GM19397 (cell line): ENCODE results near the gene YBX3.

Source experiments
- ATAC-seq: cut with Tn5 transposase; IDR thresholded peaks from one replicate; pipeline ENCODE4 v1.9.1; 2021; ENCODE audit warnings: mild to moderate bottlenecking, moderate library complexity; ENCODE audit not compliant: unreplicated experiment

The YBX3 gene

DNA sequence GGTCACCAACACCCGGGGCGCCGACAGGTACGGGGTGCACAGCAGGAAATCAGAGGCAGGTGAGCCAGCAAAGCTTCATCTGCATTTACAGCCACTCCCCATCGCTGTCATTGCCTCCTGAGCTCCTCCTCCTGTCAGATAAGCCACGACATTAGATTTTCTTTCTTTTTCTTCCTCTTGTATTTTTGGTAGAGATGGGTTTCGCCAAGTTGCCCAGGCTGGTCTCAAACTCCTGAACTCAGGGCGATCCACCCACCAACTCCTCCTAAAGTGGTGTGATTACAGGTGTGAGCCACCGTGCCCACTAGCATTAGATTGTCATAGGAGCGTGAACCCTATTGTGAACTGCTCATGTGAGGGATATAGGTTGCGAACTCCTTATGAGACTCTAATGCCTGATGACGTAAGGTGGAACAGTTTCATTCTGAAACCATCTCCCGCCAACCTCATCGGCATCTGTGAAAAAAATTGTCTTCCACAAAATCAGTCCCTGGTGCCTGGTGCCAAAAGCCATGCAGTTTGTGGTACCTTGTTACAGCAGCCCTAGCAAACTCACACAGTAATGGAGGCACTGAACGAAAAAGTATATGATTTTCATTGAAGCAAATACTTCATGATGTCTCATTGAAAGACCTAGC lies 50.8 kb downstream of the YBX3 start:
- ATAC-seq, result no peak

DNA sequence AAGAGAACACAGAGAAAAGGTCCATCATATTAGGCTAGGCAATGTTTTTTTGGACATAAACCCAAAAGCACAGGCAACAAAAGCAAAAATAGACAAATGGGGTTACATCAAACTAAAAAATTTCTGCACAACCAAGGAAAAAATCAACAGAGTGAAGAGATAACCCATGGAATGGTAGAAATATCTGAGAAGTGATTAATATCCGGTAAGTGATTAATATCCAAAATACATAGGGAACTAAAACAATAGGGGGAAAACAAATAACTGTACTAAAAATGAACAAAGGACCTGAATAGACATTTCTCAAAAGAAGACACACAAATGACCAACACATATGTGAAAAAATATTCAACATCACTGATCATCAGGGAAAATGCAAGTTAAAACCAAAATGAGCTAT lies 53.6 kb downstream of the YBX3 start:
- no peak for ATAC-seq

DNA sequence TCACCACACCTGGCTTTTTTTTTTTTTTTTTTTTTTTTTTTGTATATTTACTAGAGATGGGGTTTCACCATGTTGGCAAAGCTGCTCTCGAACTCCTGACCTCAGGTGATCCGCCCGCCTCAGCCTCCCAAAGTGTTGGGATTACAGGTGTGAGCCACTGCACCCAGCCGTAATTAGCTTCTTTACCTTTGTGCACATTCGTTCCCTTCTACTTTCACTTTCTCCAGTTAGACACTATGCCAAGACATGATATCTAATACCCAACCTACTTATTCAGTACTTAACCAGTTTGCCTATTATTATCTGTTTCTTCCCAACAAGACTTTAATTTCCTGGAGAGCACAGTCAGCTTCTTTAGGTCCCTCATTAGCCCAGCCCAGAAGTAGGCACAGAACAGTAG lies 54.6 kb downstream of the YBX3 start:
- no peak for ATAC-seq

DNA sequence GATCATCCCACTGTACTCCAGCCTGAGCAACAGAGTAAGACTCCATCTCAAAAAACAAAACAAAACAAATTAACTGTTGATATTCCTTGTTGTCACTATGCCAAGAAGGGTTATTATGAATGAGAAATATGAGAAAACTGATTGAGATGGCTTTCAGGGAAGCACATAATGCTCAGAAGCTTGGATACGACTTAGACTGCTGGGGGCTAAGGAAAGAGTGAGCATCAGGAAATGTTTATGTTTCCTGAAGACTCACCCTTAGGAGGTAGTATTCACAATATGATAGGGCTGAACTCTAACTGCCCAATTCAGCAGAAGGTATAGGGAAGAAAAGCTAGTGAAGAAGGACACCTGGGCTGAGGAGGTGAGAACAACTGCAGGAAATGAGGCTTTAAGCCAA lies 55.5 kb downstream of the YBX3 start:
- no peak for ATAC-seq

DNA sequence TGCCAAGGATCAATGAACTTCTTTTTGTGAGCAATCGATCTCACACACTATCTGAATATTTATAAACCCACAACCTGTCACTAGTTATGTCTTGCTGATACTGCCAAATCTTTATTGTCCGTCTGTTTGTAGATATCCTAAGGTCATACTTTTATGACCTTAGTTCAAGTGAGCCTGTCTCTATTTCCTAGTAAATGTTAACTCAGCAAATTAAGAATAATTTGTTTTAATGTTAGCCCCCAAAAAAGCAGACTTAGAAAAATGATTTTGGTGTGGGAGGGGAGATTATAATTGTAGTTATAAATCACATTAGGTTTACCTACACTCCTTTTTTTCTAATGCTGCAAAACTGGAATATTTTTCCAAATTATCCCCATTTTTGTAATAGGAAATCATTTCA lies 58.6 kb downstream of the YBX3 start:
- no peak for ATAC-seq

DNA sequence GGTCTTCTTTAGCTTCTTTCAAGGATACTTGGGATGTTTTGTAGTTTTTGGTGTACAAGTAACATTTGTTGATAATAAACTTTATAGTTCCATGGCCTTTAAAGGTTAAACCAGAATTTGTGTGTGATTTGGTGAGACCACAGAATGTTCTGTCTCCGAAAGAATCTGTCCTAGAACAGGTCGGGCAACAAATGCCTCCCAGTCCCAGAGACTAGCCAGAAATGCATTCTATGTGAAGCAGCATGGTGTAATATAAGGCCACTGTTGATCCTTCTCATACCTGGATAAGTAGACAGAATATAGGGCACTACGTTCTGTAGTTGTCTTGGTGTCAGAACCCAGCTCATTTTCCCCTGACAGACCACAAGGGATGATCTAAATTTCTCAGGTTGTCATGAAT lies 59.3 kb downstream of the YBX3 start:
- ATAC-seq, result no peak

DNA sequence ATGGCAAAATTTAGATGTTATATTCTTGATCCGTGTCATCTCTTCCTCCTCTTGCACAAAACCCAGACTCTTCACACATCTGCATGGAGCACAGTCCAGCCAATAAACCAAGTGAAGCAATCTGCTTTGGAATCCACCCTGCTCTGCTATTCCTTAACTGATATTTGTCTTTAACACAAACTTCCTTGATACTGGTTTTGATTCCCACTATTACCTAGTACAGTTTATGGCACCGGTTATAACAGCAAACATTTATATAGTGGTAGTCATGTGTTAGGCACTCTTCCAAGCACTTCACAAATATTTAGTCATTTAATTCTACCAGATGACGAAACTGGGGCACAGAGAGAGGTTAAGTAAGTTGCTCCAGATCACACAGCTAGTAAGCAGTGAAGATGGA lies 61.8 kb downstream of the YBX3 start:
- ATAC-seq, result no peak

DNA sequence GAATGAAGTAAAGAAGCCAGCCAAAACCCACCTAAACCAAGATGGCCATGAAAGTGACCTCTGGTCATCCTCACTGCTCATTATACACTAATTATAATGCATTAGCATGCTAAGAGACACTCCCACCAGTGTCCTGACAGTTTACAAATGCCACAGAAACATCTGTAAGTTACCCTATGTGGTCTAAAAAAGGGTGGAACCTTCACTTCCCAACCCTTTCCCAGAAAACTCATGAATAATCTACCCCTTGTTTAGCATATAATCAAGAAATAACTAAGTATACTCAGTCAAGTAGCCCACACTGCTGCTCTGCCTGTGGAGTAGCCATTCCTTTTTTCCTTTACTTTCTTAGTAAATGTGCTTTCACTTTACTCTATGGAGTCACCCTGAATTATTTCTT lies 69.1 kb downstream of the YBX3 start:
- ATAC-seq, result no peak

DNA sequence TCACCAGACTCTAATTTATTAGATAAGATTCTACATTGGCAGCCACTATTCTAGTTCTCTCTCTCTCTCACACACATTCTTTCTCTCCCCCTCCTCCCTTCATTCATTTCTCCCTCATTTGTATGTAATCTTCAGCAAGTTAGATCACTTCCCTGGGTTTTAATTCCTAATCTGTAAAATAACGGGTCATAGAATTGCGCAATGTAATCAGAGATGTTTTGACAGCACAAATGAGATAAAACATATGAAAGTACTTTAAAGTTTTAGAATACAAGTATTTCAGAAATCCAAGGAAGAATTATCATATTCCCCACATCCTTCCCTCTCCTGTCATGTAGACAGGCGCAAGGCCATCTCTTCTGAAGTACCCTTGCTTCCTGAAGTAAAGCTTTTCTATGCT lies 70.9 kb downstream of the YBX3 start:
- no peak for ATAC-seq
